ENCODE results near the gene TAF1A.

The TAF1A gene

DNA sequence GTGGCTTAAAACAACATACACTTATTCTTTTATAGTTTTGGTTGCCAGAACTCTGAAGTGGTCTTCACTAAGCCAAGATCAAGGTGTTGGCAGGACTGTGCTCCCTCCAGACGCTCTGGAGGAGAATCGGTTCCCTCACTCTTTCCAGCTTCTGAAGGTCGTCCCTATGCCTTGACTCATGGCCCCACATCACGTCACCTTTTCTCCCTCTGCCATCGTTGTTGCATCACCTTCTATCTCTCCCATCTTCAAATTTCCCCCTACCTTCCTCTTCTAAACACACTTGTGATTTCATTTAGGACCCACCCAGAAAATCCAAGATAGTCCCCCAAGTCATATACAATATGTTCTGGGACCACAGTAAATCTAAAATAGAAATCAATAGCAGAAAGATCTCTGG is 54.3 kb downstream of the TAF1A start:
- no peak for DNase-seq (ENCODE audit: low spot score)

DNA sequence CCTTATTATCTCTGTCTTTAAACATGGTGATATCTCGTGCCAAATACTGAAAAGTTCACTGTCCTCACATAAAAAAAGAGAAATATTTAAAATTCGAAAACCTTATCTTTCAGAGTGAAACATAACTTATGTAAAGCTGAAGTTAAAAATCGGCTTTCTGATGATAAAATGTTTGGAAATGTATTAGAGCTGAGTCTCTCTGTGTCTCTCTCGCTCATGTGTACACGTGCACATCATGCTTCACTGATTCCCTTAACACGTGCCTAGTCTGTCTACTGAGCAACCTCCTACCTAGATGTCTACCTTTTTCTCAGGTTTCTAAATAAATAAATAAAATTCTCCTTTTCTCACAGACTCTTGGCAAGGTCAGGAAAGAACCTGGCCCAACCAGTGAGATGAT is 58.9 kb downstream of the TAF1A start:
- DNase-seq (ENCODE audit: low spot score) = no peak

DNA sequence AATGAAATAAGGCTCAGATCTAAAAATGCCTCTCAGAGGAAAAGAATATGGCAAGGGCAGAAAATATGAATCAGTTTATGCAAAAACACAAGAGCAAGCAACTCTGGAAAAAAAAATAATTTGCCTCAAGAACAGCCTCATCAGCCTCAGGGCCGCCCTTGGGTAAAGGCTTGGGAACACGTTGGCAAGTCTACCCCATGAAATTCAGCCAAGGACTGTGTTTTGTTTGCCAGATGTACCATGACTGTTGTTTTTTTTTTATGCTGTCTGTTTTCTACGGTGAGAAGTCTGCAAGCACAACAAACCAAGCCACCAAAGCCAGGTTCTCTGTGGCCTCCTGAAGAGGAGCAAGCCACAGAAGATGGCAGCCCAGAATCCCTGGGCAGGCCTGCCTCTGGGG is 59.8 kb downstream of the TAF1A start:
- DNase-seq (ENCODE audit: low spot score) = no peak

DNA sequence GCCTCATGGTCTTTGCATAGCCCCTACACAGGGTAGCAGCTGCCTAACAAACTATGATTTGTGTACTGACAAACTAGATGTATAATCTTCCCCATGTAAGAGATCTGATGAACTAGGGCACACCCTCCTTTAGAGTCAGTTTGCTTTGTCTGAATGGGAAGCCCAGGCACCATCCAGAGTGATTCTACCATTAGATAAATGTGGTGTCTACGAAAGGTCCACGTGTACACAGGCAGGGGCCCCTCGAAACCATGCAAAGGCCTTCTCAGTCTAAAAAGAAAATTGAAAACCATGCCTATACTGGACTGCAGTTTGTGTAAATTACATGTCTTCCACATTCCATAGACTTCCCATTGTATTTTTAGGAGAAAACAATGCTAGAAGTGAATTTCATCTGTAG is 60.6 kb downstream of the TAF1A start:
- DNase-seq (ENCODE audit: low spot score) = no peak

DNA sequence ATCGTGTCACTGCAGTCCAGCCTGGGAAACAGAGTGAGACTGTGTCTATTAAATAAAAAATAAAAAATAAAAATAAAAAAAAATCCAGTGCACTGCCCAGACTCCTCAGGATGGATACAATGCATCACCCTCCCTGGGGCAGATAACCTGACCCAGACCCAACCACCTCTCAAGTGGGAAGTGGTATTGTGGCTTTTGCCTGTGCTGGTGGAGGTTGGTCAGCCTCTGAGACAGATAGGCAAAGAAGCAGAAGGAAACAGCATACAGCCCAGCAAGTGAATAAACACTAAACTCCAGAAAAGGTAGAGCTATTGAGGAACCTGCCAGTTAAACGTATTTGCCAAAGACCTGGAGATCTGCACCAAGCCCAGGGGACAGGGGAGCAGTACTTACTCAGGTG is 63.8 kb downstream of the TAF1A start:
- no peak for DNase-seq (ENCODE audit: low spot score)

DNA sequence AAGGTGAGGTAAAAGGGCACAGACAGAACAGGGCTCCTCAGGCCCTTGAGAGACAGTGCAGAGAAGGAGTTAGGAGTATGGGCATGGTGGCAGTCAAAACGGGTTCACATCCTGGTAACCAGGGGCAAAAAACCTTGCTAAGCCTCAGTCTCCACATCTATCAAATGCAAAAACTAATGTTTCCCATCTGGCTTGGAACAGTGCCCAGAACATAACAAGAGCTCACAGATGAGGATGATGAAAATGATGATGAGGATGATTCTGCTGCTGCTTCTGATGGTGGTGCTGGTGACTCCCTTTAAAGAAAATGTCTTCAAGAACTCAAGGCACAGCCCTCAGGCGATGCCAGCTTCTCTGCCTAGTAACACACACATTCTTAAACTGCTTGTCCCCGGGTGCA is 65.9 kb downstream of the TAF1A start:
- no peak for DNase-seq (ENCODE audit: low spot score)

DNA sequence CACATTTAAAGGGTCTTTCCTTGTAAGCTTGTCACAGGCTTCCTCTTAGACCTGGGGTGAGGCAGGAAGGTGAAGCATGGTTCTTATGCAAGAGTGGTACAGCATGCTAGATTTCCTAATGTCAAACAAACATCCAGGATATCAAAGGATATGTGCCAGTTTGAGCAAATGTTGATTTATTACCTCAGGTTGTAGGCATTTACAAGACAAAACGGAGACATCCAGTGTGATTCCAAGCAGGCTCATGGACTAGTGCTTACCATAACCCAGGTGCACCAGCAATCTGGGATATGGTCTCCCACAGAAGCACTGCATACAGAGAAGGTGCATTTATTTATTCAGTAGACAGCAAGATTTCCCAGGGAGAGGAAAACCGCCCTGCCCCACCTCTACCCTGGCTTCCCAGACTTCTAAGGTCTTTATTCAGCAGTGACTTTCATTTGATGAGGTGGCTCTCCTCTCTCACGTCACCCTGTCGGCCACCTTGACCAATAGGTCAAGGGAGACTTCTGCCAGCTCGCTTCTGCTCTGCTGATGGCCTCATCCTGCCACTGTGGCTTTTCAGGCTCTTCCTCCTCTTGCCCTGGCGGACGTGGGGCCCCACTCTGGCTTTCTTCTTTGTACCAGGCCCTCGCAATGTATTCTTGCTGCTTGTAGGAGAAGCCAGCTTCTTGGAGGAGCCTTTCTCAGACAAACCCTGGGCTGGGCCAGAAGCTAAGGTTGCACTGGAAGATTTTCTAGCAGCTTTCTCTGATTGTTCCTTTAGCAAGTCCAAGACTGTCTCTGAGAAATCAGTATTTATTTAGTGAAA is 67.4 kb downstream of the TAF1A start:
- no peak for DNase-seq (ENCODE audit: low spot score)

DNA sequence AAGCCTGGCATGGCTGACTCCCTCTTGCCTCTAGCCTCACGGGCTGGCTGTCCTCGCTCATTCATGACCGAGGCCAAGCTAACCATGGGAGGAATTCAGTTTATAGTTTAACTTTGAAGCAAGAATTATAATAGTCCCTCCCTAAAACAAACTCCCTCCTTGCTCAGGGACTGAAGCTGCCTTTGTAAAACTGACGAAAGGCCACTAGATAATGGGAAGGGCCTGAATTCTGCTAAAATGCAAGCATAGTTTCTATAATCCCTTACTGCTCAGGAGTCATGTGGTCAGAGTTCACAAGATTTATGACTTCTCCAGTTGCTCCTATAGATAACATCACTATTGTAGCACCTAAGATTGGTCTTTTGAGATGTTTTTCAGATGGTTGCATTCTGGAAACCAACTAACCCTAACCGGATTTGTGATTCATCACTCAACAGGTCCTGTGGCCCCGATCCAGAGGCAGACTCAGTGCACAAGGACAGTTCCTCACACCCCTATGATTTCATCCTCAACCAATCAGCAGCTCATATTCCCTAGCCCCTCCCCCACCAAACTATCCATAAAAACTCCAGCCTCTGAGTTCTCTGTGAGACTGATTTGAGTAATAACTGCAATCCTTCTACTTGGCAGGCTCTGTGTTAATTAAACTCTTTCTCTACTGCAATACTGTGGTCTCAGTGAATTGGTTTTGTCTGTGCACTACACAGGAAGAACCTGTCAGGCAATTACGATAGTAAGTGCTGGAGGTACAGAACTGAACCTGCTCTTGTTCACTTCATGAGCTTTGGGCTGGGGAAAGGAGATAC is 68.2 kb downstream of the TAF1A start:
- no peak for DNase-seq (ENCODE audit: low spot score)

Data from activated CD4-positive, alpha-beta T cell treated with anti-CD3 and anti-CD28 coated beads, Interleukin-2, Interleukin-4, amounts not matched to agents 100 ng/mL and 50 ng/mL, durations not matched to agents 16 hours and 8 hours (primary cell).